ENCODE measurements around the gene MYO1B. TPM values are rescaled to one million over a fixed set of nuclear protein-coding genes. Genes with fewer than 3 reads are reported as not detected.

The MYO1B gene
- total RNA-seq, 1 experiment from 2014 or later = 43.2 TPM

GRCh38 chr2:191228861-191229260, 16.3 kb upstream of the MYO1B start:
- Histone ChIP-seq H3K4me2 (ENCODE audit: insufficient read depth, insufficient read length, low read length) (no peak overlapping the region), H2AFZ (ENCODE audit: low read length) (no peak overlapping the region), H2BK12ac (ENCODE audit: insufficient read length, low read depth, low read length) (no peak overlapping the region), H3K79me2 (ENCODE audit: insufficient read depth, low read length) (no peaks in the 10 kb centered on the region), H2BK15ac (ENCODE audit: low read depth, low read length) (no peak overlapping the region), H3K4me1 (ENCODE audit: insufficient read depth, low read length) (no peaks in the 10 kb centered on the region), H4K20me1 (ENCODE audit: control insufficient read depth, insufficient read depth, insufficient read length) (no peaks in the 10 kb centered on the region), H3K18ac (ENCODE audit: insufficient read length, low read depth, low read length) (no peak overlapping the region), H3T11ph (ENCODE audit: low read length) (no peak overlapping the region), H3K56ac (ENCODE audit: insufficient read length, low read depth, low read length) (no peak overlapping the region), H4K91ac (ENCODE audit: insufficient read length, low read depth, low read length) (no peak overlapping the region), H3K9ac (ENCODE audit: extremely low read depth, insufficient read length, low read length) (no peak overlapping the region), H3K23me2 (ENCODE audit: insufficient read length, low read depth, low read length, poor library complexity, severe bottlenecking) (no peaks in the 10 kb centered on the region), H2BK5ac (ENCODE audit: insufficient read length, low read length) (no peak overlapping the region), H4K5ac (ENCODE audit: insufficient read length, low read depth, low read length) (no peak overlapping the region), H3K14ac (ENCODE audit: insufficient read depth, low read length) (no peak overlapping the region), H2BK20ac (ENCODE audit: low read depth, low read length, poor library complexity, severe bottlenecking) (no peak overlapping the region), H3K23ac (ENCODE audit: insufficient read length, low read depth, low read length) (no peak overlapping the region), H2BK120ac (ENCODE audit: low read depth, low read length, poor library complexity, severe bottlenecking) (no peak overlapping the region), H3K79me1 (ENCODE audit: insufficient read depth, low read depth, low read length, poor library complexity, severe bottlenecking) (no peaks in the 10 kb centered on the region), H4K8ac (replicated peaks; ENCODE audit: insufficient read length, low read depth, low read length) (no peak overlapping the region), H2AK5ac (ENCODE audit: insufficient read length, low read length) (no peak overlapping the region), H3K4ac (ENCODE audit: low read depth, low read length) (no peak overlapping the region), H3K9me3 (ENCODE audit: control insufficient read depth, low read depth, low read length) (no peaks in the 10 kb centered on the region), H3K27ac (ENCODE audit: insufficient read length, low read depth, low read length) (no peak overlapping the region), H3K27me3 (ENCODE audit: insufficient read depth, low read length) (no peaks in the 10 kb centered on the region)
- Mint-ChIP-seq H3K9me3 (no peaks in the 10 kb centered on the region), H3K4me3 (no peak overlapping the region), H3K4me1 (peaks cover 17 to 28% of the 10 kb centered on the region in 2 experiments), H3K36me3 (ENCODE audit: insufficient read depth in 1 of 3, low read depth in 3 of 3) (no peaks in the 10 kb centered on the region), H3K27ac (no peak overlapping the region), H3K27me3 (ENCODE audit: low read depth) (no peaks in the 10 kb centered on the region)
- WGBS (ENCODE audit: extremely low coverage, insufficient read length, low lambda C conversion rate) = no CpG with 5 or more reads among the region's 6 CpGs
- DNase-seq = no peak
- no peak for TF ChIP-seq CTCF (conservative IDR thresholded peaks at IDR 0.05)

Measured in H9 (cell line).